Small intestine (tissue), 7 donors: ENCODE measurements around the gene ZSCAN12. TPM values are rescaled to one million over a fixed set of nuclear protein-coding genes. Genes with fewer than 3 reads are reported as not detected.
A peak's percentile ranks its signal among the peaks of the same experiment; 100 is the strongest.
"Not testable (repeated sequence)": the region's sequence is repeated elsewhere in the genome, so short reads cannot be mapped to it uniquely, and the experiment has no call there.

Source experiments
- DNase-seq, 2 donors: peaks; one replicate each; pipeline versions ENCODE4 v3.0.0 to v3.0.0-alpha.2; 2013
- FAIRE-seq: peaks from 2 replicates; lab custom pipeline; 2012; peaks lifted over from hg19 to GRCh38; lab: Jason Lieb, UNC
- H3K27ac ChIP-seq, 3 donors: one replicate each; pipeline ENCODE4 v1.5.1; 2013; ENCODE audit warnings: low read length in 2 of 3, mild to moderate bottlenecking in 2 of 3, control low read depth in 1 of 3, inconsistent platforms in 1 of 3, low read depth in 1 of 3, moderate library complexity in 1 of 3
- H3K27me3 ChIP-seq, 3 donors: one replicate each; pipeline ENCODE4 v1.6.1; 2013; ENCODE audit warnings: low read length in 3 of 3, inconsistent platforms in 1 of 3; ENCODE audit not compliant: control insufficient read depth in 3 of 3, insufficient read depth in 3 of 3
- H3K36me3 ChIP-seq, 3 donors: one replicate each; pipeline ENCODE4 v1.6.1; 2013; ENCODE audit warnings: low read length in 3 of 3, inconsistent platforms in 1 of 3, low read depth in 1 of 3, mild to moderate bottlenecking in 1 of 3, moderate library complexity in 1 of 3; ENCODE audit not compliant: control insufficient read depth in 3 of 3, insufficient read depth in 2 of 3
- H3K4me1 ChIP-seq, 3 donors: one replicate each; pipeline ENCODE4 v1.6.1; 2013; ENCODE audit warnings: low read length in 2 of 3, inconsistent platforms in 1 of 3, low read depth in 1 of 3, mild to moderate bottlenecking in 1 of 3, moderate library complexity in 1 of 3; ENCODE audit not compliant: control insufficient read depth in 3 of 3, insufficient read depth in 2 of 3
- H3K4me3 ChIP-seq, 3 donors: one replicate each; pipeline ENCODE4 v1.5.1; 2013; ENCODE audit warnings: low read length in 3 of 3, control low read depth in 1 of 3, inconsistent platforms in 1 of 3, low read depth in 1 of 3, mild to moderate bottlenecking in 1 of 3, moderate library complexity in 1 of 3
- H3K9me3 ChIP-seq, 2 donors: one replicate each; pipeline ENCODE4 v1.6.1; 2013; ENCODE audit warnings: low read depth in 1 of 2, low read length in 1 of 2; ENCODE audit not compliant: control insufficient read depth in 2 of 2, insufficient read depth in 1 of 2
- WGBS, 3 donors: extraction: QIAGEN DNeasy Blood & Tissue Kit; methylation state at CpG; one replicate each; pipeline ENCODE4 v1.1.7; 2013; 5-methylcytosine and 5-hydroxymethylcytosine counted together
- polyA plus RNA-seq, 4 donors: library from polyadenylated mRNA; stranded (reverse) in 3 of 4; unstranded in 1 of 4; fragments of 200-250 nt in 3 of 4; fragments of 120-200 nt in 1 of 4; gene quantifications; one replicate each; pipeline versions ENCODE4 v1.2.1 to v1.2.3, GENCODE V29; 2013
- donor health status: healthy with polysubstance abuse.
- donor health status: control.
- donor health status: control.
- donor health status: Bipolar disorder and iron deficiency.
- donor health status: healthy.

Gene ZSCAN12
- polyA plus RNA-seq, 4 donors: 1.6 to 8.4 (median 2.0) TPM

DNA sequence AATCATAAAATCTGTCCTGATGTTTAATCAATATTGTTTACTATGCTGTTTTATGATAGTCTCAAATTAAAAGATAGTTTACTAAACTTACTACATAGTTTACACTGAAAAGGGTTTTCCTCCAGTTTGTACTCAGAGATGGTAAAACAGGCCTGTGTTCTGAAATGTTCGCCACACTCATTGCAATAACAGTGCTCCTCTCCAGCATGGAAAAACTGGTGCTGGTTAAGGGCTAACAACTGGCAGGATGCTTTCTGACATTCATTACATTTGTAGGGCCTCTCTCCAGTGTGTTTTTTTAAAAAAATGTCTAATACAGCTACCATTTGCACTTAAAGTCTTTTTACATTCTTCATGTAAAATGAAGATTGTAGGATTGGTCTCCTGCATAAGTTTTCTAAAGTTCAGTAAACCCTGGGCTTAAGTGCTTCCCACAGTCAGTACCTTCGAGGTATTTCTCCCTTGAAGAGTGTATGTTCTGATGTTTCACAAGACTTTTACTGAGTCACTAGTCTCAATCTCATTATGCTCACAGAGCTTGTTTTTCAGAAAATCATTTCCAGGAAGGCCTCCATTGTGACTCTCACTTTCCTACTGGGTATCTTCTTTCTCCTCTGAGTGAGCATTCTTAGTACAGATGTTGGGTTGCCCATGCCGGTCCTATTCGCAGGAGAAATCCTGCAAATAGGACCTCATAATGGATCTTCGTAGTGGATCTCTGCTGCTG lies 8.7 kb upstream of the ZSCAN12 start:
- Histone ChIP-seq H3K27ac (no peak overlapping the region), H3K4me3 (no peak overlapping the region), H3K4me1 (no peaks in the 10 kb centered on the region), H3K9me3 (peaks cover 0 to 4% of the 10 kb centered on the region in 2 donors), H3K36me3 (no peaks in the 10 kb centered on the region), H3K27me3 (peaks cover 0 to 12% (median 7%) of the 10 kb centered on the region in 3 donors)
- 88 to 92% (median 90%) methylated on average over 5 of the region's 5 CpGs for WGBS, 3 donors
- no peak for FAIRE-seq
- DNase-seq: no peak

DNA sequence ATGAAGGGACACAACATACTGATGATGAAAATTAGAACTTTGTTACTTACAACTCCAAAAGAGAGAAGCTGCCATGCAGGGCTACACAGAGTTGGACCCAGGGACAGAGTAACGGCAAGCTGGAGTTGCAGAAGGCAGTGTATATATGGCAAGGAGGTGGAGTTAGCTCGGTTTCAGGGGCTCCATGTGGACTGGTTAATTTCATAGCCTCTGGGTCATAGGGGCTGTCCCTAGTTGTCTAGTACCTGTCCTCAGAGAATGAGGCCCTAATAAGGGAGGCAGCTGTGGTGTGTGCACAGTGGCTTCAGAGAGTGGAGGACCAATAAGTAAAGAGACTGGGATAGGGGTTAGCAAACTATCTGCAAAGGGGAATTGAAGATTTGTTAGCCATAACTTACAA lies 7.9 kb upstream of the ZSCAN12 start:
- Histone ChIP-seq H3K9me3 (peaks cover 0 to 4% of the 10 kb centered on the region in 2 donors), H3K4me3 (no peak overlapping the region), H3K27me3 (peaks cover 0 to 15% (median 7%) of the 10 kb centered on the region in 3 donors), H3K36me3 (no peaks in the 10 kb centered on the region), H3K27ac (no peak overlapping the region), H3K4me1 (no peaks in the 10 kb centered on the region)
- DNase-seq: no peak
- no peak for FAIRE-seq
- 58 to 66% (median 61%) methylated on average over 2 of the region's 2 CpGs for WGBS, 3 donors

DNA sequence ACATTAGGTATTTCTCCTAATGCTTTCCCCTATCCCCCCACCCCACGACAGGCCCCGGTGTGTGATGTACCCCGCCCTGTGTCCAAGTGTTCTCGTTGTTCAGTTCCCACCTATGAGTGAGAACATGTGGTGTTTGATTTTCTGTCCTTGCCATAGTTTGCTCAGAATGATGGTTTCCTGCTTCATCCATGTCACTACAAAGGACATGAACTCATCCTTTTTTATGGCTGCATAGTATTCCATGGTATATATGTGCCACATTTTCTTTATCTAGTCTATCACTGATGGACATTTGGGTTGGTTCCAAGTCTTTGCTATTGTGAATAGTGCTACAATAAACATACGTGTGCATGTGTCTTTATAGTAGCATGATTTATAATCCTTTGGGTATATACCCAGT lies 4.4 kb upstream of the ZSCAN12 start:
- not testable (repeated sequence) for H3K27ac ChIP-seq, H3K4me1 ChIP-seq, H3K4me3 ChIP-seq, FAIRE-seq, H3K9me3 ChIP-seq, DNase-seq, H3K36me3 ChIP-seq
- 81 to 92% (median 82%) methylated on average over 4 to 5 of the region's 5 CpGs for WGBS, 3 donors
- peaks cover 0 to 19% (median 3%) of the 10 kb centered on the region in 3 donors for H3K27me3 ChIP-seq

DNA sequence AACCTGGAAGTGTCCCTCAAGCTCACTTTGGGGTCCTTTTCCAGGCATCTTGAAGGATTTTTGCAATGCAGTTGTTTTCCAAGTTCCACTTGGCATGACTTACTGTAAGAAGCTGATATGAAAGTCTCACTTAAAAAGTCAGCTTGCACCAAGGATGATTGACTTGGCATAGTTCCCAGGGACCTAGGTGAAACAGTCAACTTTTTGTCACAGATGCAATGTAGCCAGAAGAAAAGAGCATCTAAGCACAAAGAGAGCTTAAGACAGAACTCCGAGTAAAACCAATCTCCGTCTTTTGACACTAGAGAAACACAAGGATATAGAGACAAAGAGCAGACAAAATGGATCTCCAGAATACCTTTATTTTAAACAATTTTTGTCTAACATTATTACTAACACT lies 2.6 kb upstream of the ZSCAN12 start:
- no peak overlapping the region for H3K4me3 ChIP-seq
- H3K27ac ChIP-seq: no peak overlapping the region
- H3K36me3 ChIP-seq: peaks cover 0 to 4% (median 0%) of the 10 kb centered on the region in 3 donors
- peaks cover 0 to 10% (median 0%) of the 10 kb centered on the region in 3 donors for H3K27me3 ChIP-seq
- no peak for DNase-seq
- H3K4me1 ChIP-seq: peaks cover 0 to 4% (median 0%) of the 10 kb centered on the region in 3 donors
- H3K9me3 ChIP-seq: no peaks in the 10 kb centered on the region
- 45 to 85% (median 55%) methylated on average over 2 of the region's 2 CpGs for WGBS, 3 donors
- no peak for FAIRE-seq

DNA sequence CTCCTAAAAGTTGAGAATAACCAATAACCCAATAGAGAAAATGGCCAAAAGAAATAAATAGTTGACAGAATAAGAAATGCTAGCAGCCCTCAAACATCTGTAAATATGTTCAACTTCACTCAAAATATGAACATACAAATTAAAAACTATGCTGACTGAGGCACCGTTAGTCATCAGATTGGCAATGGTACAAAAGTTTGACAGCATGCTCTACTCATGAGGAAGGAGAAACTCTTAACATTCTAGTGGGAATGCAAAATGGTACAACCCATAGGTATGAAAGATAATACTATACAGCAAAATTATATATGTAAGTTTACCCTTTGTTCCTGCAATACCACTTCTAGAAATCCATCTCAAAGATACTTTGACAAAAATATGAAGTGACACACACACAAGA lies 1.6 kb upstream of the ZSCAN12 start:
- no peak for DNase-seq
- FAIRE-seq: no peak
- Histone ChIP-seq H3K4me3 (no peak overlapping the region), H3K4me1 (peaks cover 0 to 7% (median 0%) of the 10 kb centered on the region in 3 donors), H3K27ac (no peak overlapping the region), H3K36me3 (peaks cover 0 to 4% (median 0%) of the 10 kb centered on the region in 3 donors), H3K9me3 (no peaks in the 10 kb centered on the region), H3K27me3 (peaks cover 0 to 10% (median 0%) of the 10 kb centered on the region in 3 donors)
- 48 to 88% (median 81%) methylated on average over 1 of the region's 1 CpG for WGBS, 3 donors

DNA sequence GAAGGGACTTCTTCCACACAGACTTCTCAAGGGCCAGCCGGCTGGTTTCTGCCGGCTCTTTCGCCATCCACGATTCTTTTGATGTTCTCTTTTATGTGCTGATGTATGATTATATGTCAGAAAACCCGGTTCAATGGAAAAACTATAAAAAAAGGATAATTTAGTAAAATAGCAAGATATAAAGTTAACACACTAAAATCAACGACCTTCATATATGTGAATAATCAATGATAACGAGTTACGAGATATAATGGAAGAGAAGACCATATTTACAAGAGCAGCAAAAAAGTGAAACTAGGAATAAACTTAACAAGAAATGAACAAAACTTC lies 540 bp upstream of the ZSCAN12 start:
- Histone ChIP-seq H3K27ac (peak overlapping the region; percentile 32 to 90 (median 80)), H3K36me3 (peaks cover 0 to 6% (median 0%) of the 10 kb centered on the region in 3 donors), H3K4me3 (peak overlapping the region; percentile 95 to 99 (median 98)), H3K4me1 (peaks cover 0 to 7% (median 0%) of the 10 kb centered on the region in 3 donors), H3K9me3 (no peaks in the 10 kb centered on the region), H3K27me3 (peaks cover 0 to 10% (median 0%) of the 10 kb centered on the region in 3 donors)
- DNase-seq (no peak), FAIRE-seq (no peak)
- 23 to 31% (median 24%) methylated on average over 8 of the region's 8 CpGs for WGBS, 3 donors

DNA sequence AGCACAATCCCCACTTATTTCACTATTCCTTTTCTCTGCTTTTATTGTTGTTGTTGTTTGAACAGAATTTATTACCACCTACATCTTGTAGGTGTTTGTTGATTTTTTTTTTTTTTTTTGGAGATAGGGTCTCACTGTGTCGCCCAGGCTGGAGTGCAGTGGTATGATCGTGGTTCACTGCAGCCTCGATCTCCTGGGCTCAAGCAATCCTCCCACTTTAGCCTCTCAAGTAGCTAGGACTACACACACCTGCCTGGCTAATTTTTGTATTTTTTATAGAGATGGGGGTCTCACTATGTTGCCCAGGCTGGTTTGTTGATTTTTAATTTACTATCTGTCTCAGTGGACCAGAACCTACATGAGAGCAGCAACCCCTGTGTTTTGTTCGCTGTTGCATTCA lies 3.6 kb downstream of the ZSCAN12 start:
- H3K4me3 ChIP-seq: no peak overlapping the region
- H3K4me1 ChIP-seq: peaks cover 0 to 7% (median 0%) of the 10 kb centered on the region in 3 donors
- H3K9me3 ChIP-seq: no peaks in the 10 kb centered on the region
- H3K27ac ChIP-seq: no peak overlapping the region
- FAIRE-seq (no peak), DNase-seq (no peak)
- peaks cover 5 to 10% (median 5%) of the 10 kb centered on the region in 3 donors for H3K36me3 ChIP-seq
- 93 to 100% (median 96%) methylated on average over 4 of the region's 4 CpGs for WGBS, 3 donors
- peaks cover 0 to 2% (median 0%) of the 10 kb centered on the region in 3 donors for H3K27me3 ChIP-seq

DNA sequence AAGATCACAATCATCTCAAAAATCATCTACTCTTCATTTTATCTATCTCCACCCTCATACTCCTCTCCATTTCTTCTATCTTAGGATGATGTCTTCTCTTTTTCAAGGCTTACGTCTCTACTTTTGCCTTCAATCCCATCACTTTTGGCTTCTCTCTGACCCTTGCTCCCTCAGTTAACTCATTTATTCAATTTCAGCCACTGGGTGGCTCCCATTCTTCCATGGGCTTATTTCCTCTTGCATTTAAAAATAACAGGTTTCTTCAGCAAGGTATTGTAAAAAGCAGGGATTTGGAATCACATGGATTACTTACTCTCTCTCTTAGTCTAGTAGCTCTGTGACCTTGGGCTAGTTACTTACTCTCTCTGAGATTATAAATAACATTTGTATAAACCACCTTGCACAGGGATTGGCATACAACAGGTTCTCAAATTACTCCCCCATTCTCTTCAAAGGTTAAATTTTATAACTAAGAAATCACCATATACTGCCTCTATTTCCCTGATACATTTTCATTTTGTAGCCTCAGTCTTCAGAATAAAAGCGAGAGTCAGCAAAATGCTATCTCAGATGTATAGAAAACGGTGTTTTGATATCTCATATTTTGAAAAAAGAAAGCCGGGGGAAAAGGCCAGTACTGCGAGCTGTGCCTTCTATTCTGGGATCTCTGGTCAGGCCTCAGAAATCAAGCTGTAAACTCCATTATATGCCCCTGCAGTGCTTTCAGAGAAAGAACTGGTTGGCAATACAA lies 5.5 kb downstream of the ZSCAN12 start:
- Histone ChIP-seq H3K27ac (no peak overlapping the region), H3K4me1 (peaks cover 0 to 7% (median 0%) of the 10 kb centered on the region in 3 donors), H3K27me3 (no peaks in the 10 kb centered on the region), H3K9me3 (no peaks in the 10 kb centered on the region), H3K4me3 (no peak overlapping the region), H3K36me3 (peaks cover 7 to 14% (median 10%) of the 10 kb centered on the region in 3 donors)
- WGBS, 3 donors: 78 to 91% (median 79%) methylated on average over 5 of the region's 5 CpGs
- DNase-seq (peak; percentile 8 to 22), FAIRE-seq (no peak)
